Measurements from ENCODE around the gene CSK.

GRCh38 chr15:74742422-74742821 is 39.5 kb upstream of the CSK start:
- TF ChIP-seq SREBF2 (IDR thresholded peaks at IDR 0.05) (no peak), POLR2A (IDR thresholded peaks at IDR 0.05; ENCODE audit: low read length) (no peak), RAD21 (conservative IDR thresholded peaks at IDR 0.05 in 1 of 2, IDR thresholded peaks at IDR 0.05 in 1 of 2) (no peak), ELK1 (IDR thresholded peaks at IDR 0.05; ENCODE audit: low read depth, low read length) (no peak), EP300 (IDR thresholded peaks at IDR 0.05) (no peak), FOXS1 (CRISPR knock-in tag; IDR thresholded peaks at IDR 0.05) (no peak), CTCF (IDR thresholded peaks at IDR 0.05) (no peak), RFX5 (IDR thresholded peaks at IDR 0.05) (no peak), RNF2 (IDR thresholded peaks at IDR 0.05; ENCODE audit: borderline replicate concordance, low read depth) (no peak)
- TF ChIP-seq, protein P1, sequence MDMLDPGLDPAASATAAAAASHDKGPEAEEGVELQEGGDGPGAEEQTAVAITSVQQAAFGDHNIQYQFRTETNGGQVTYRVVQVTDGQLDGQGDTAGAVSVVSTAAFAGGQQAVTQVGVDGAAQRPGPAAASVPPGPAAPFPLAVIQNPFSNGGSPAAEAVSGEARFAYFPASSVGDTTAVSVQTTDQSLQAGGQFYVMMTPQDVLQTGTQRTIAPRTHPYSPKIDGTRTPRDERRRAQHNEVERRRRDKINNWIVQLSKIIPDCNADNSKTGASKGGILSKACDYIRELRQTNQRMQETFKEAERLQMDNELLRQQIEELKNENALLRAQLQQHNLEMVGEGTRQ (IDR thresholded peaks at IDR 0.05) = no peak
